Chondrocyte (in vitro differentiated cells): Measurements from ENCODE around the gene BATF3. TPM values are rescaled to one million over a fixed set of nuclear protein-coding genes. Genes with fewer than 3 reads are reported as not detected.

ENCODE experiments used
- DNase-seq: peaks from one replicate; pipeline ENCODE4 v3.0.0; 2021; ENCODE audit warnings: mixed read lengths, low spot score
- H3K27ac Mint-ChIP-seq: one replicate; pipeline ENCODE4 v1.8.0; 2021; ENCODE audit warnings: mild to moderate bottlenecking, moderate library complexity, mixed read lengths; ENCODE audit not compliant: unreplicated experiment
- H3K27me3 Mint-ChIP-seq: 2 replicates; pipeline ENCODE4 v1.8.0; 2021; ENCODE audit warnings: low read depth, mixed read lengths
- H3K36me3 Mint-ChIP-seq: 2 replicates; pipeline ENCODE4 v1.8.0; 2021; ENCODE audit warnings: low read depth, mixed read lengths
- H3K4me1 Mint-ChIP-seq: 2 replicates; pipeline ENCODE4 v1.8.0; 2021; ENCODE audit warnings: low read depth, mild to moderate bottlenecking, mixed read lengths
- H3K4me3 Mint-ChIP-seq: one replicate; pipeline ENCODE4 v1.8.0; 2021; ENCODE audit warnings: mild to moderate bottlenecking, moderate library complexity, mixed read lengths; ENCODE audit not compliant: unreplicated experiment
- H3K9me3 Mint-ChIP-seq: 2 replicates; pipeline ENCODE4 v1.8.0; 2021; ENCODE audit warnings: low read depth, mixed read lengths
- total RNA-seq: library from RNA; stranded (reverse); gene quantifications from 3 replicates; pipeline ENCODE4 v1.2.1, GENCODE V29; 2021
- TF ChIP-seq, protein P1 (sequence below): fragments of 200-600 bp; sonication (generic); IDR thresholded peaks from 2 replicates; pipeline ENCODE4 v1.5.0; 2021; ENCODE audit warnings: antibody characterized with exemption, mild to moderate bottlenecking, moderate library complexity

Gene BATF3
- total RNA-seq, 1 donor from 2014 or later, result 3.7 TPM

DNA sequence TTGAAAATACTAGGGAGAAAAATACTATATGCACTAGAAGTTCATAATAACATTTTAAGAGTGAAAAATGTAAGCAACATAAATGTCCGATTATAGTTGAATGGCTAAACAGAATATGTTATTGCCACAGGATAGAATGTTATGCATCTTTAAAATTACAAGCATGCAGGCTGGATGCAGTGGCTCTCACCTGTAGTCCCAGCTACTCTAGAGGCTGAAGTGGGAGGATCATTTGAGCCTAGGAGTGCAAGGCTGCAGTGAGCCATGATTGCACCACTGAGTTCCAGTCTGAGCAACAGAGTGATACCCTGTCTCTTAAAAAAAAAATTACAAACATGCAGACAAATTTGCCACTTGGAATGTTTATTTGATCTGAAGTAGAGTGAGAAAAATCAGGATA, 3.0 kb upstream of the BATF3 start:
- no peak for DNase-seq
- Mint-ChIP-seq H3K27me3 (peaks cover 7% of the 10 kb centered on the region), H3K36me3 (no peaks in the 10 kb centered on the region), H3K27ac (no peak overlapping the region), H3K9me3 (no peaks in the 10 kb centered on the region), H3K4me1 (peaks cover 8% of the 10 kb centered on the region), H3K4me3 (no peak overlapping the region)
- TF ChIP-seq, protein P1, sequence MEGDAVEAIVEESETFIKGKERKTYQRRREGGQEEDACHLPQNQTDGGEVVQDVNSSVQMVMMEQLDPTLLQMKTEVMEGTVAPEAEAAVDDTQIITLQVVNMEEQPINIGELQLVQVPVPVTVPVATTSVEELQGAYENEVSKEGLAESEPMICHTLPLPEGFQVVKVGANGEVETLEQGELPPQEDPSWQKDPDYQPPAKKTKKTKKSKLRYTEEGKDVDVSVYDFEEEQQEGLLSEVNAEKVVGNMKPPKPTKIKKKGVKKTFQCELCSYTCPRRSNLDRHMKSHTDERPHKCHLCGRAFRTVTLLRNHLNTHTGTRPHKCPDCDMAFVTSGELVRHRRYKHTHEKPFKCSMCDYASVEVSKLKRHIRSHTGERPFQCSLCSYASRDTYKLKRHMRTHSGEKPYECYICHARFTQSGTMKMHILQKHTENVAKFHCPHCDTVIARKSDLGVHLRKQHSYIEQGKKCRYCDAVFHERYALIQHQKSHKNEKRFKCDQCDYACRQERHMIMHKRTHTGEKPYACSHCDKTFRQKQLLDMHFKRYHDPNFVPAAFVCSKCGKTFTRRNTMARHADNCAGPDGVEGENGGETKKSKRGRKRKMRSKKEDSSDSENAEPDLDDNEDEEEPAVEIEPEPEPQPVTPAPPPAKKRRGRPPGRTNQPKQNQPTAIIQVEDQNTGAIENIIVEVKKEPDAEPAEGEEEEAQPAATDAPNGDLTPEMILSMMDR, result no peak

DNA sequence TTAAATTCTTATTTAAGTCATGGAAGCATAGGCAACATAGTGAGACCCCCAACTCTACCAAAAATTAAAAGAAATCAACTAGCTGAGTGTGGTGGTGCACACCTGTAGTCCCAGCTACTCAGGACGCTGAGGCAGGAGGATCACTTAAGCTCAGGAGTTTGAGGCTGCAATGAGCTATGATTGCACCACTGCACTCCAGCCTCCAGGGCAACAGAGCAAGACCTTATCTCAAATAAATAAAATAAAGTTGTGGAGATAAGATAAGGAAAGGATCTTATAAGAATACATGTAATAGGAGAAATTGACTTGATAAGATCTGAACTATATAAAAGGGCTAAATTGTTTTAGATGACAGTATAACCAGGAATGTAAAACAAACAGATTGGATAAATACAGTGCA, 2.3 kb upstream of the BATF3 start:
- peaks cover 14% of the 10 kb centered on the region for H3K27me3 Mint-ChIP-seq
- no peak overlapping the region for H3K27ac Mint-ChIP-seq
- no peaks in the 10 kb centered on the region for H3K9me3 Mint-ChIP-seq
- no peak for DNase-seq
- TF ChIP-seq, protein P1, result no peak
- peaks cover 8% of the 10 kb centered on the region for H3K4me1 Mint-ChIP-seq
- H3K36me3 Mint-ChIP-seq, result no peaks in the 10 kb centered on the region
- H3K4me3 Mint-ChIP-seq, result no peak overlapping the region

DNA sequence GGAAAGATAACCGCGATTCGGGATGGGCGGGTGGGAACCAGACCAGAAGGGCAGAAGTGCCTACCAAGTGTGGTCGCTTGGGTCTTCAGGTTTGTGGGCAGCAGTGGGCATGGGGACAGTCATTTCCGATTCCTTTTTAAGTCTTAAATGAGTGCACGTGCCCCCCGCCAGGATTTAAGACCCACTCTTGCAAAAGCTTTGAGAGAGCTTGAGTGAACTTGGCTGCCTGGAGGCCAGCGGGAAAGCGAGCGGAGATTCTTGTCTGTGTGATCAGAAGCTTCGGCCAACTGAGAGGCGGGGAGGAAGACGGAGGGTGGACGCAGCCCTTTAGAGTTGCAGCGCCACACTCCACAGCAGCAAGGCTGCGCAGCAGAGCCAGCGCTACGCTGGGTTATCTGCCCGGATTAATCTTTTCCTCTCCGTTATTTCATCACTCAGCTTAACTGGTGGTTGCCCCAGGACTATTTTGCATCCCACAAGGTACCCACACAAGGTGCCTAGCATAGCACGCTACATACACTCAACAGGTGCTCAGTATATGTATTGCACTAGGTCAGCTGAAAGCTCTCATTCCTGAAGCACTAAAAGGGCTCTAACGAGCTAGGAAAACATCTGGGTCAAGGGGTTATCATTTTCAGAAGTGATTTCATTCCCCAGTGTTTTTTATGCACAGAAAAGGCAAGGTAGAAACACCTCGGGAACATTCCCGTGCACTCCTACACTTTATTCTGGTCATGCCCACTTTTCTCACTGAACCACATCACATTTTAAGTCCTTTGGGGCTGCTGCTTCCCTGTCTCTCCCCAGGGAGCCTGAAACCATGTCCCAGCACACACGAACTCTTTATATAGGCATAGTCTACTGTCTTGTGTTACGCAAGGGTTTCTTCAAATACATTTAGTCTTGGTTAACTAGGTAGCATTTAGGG, 1.5 kb upstream of the BATF3 start:
- peaks cover 3% of the 10 kb centered on the region for H3K36me3 Mint-ChIP-seq
- H3K9me3 Mint-ChIP-seq, result no peaks in the 10 kb centered on the region
- no peak overlapping the region for H3K27ac Mint-ChIP-seq
- no peak for DNase-seq
- peak overlapping the region; percentile 76 for H3K4me3 Mint-ChIP-seq
- peaks cover 8% of the 10 kb centered on the region for H3K4me1 Mint-ChIP-seq
- H3K27me3 Mint-ChIP-seq, result peaks cover 20% of the 10 kb centered on the region
- TF ChIP-seq, protein P1, result peak; percentile 53

DNA sequence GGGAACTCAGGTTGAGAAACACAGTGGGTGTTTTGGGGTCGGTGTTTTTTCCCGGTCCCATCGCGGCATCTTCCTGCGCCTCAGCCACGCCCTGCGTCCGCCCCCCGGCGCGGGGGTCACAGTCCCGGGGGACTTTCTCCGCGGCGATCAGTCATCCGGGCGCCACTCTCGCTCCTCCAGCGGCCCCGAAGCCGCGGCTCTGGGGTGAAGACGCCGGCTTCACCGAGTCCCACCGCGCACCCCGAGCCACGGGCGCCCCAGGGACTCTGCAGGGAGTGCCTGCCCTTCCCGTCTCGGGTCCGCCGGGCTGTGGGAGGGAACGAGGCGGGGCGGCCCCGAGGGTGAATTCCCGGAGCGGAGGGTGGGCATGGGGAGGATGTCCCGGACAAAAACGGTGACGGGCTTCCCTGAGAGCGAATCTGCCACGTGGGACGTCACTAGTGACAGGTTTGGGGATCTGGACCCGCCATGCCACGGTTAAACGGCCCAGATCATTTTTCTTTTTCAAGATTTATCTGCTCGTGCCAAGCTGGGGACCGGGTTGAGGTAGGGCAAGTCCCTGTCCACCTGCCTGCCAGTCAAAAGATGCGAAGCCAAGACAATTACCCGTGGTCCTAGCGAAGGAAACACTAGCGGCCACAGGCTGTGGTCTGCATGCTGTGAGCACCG, 717 bp upstream of the BATF3 start:
- Mint-ChIP-seq H3K4me3 (peak overlapping the region; percentile 76), H3K27ac (no peak overlapping the region), H3K36me3 (peaks cover 6% of the 10 kb centered on the region), H3K27me3 (peaks cover 25% of the 10 kb centered on the region), H3K9me3 (no peaks in the 10 kb centered on the region), H3K4me1 (peaks cover 8% of the 10 kb centered on the region)
- TF ChIP-seq, protein P1, result no peak
- no peak for DNase-seq

DNA sequence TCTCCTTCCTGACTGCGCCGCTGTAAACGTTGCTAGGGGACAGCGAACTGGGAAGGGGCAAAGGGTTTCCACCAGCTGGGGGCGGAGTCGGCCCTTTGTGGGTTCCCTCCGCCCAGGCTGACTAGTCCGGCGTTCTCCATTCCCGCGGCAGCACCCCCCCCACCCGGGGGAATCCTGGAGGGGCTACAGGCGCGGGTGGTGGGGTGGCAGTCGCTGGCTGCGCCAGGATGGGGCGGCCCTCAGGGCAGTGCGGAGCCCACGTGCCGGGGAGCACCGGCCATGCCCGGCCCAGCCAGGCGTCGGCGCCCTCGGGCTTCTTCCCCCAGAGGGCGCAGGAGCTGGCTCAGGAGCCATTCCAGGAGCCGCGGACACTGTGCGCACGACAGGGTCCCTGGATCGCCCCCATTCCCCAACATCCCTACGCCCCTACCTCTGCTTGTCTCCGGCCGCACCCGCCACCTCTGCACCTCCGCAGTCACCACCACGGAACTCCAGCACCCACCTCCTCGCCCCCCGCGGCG, 476 bp downstream of the BATF3 start:
- Mint-ChIP-seq H3K9me3 (no peaks in the 10 kb centered on the region), H3K36me3 (peaks cover 6% of the 10 kb centered on the region), H3K4me1 (peaks cover 8% of the 10 kb centered on the region), H3K27me3 (peaks cover 25% of the 10 kb centered on the region), H3K4me3 (peak overlapping the region; percentile 76), H3K27ac (peak overlapping the region; percentile 42)
- DNase-seq, result no peak
- TF ChIP-seq, protein P1, result peak; percentile 81
